ENCODE results near the gene CYP46A1.

Gene CYP46A1

GRCh38 chr14:99768381-99768780 lies 84.3 kb downstream of the CYP46A1 start:
- no peak overlapping the region for H3K4me3 ChIP-seq (ENCODE audit: low read length)
- no peak overlapping the region for H3K27ac ChIP-seq (ENCODE audit: low read length)
- no peaks in the 10 kb centered on the region for H3K27me3 ChIP-seq (ENCODE audit: insufficient read depth, low read length)
- no peaks in the 10 kb centered on the region for H3K9me3 ChIP-seq (ENCODE audit: insufficient read depth, low read depth, low read length)
- H3K4me1 ChIP-seq (ENCODE audit: insufficient read depth, low read length), result peaks cover 8% of the 10 kb centered on the region
- H3K36me3 ChIP-seq (ENCODE audit: insufficient read depth, low read depth, low read length), result no peaks in the 10 kb centered on the region
- H3K9ac ChIP-seq (ENCODE audit: low read depth, low read length), result no peak overlapping the region

GRCh38 chr14:99769123-99769522 lies 85.0 kb downstream of the CYP46A1 start:
- H3K9ac ChIP-seq (ENCODE audit: low read depth, low read length), result no peak overlapping the region
- peaks cover 14% of the 10 kb centered on the region for H3K4me1 ChIP-seq (ENCODE audit: insufficient read depth, low read length)
- H3K36me3 ChIP-seq (ENCODE audit: insufficient read depth, low read depth, low read length), result no peaks in the 10 kb centered on the region
- no peak overlapping the region for H3K27ac ChIP-seq (ENCODE audit: low read length)
- H3K27me3 ChIP-seq (ENCODE audit: insufficient read depth, low read length), result no peaks in the 10 kb centered on the region
- H3K9me3 ChIP-seq (ENCODE audit: insufficient read depth, low read depth, low read length), result no peaks in the 10 kb centered on the region
- H3K4me3 ChIP-seq (ENCODE audit: low read length), result no peak overlapping the region

GRCh38 chr14:99769799-99770198 lies 85.7 kb downstream of the CYP46A1 start:
- Histone ChIP-seq H3K4me1 (ENCODE audit: insufficient read depth, low read length) (peaks cover 21% of the 10 kb centered on the region), H3K9me3 (ENCODE audit: insufficient read depth, low read depth, low read length) (no peaks in the 10 kb centered on the region), H3K36me3 (ENCODE audit: insufficient read depth, low read depth, low read length) (no peaks in the 10 kb centered on the region), H3K27me3 (ENCODE audit: insufficient read depth, low read length) (no peaks in the 10 kb centered on the region), H3K4me3 (ENCODE audit: low read length) (no peak overlapping the region), H3K27ac (ENCODE audit: low read length) (no peak overlapping the region), H3K9ac (ENCODE audit: low read depth, low read length) (no peak overlapping the region)

- H3K9me3 ChIP-seq (ENCODE audit: insufficient read depth, low read depth, low read length), result no peaks in the 10 kb centered on the region
- H3K27ac ChIP-seq (ENCODE audit: low read length), result no peak overlapping the region
- no peaks in the 10 kb centered on the region for H3K36me3 ChIP-seq (ENCODE audit: insufficient read depth, low read depth, low read length)
These were observed 88.5 kb downstream of the CYP46A1 start for GRCh38 chr14:99772371-99773283.

GRCh38 chr14:99773521-99774497 lies 89.7 kb downstream of the CYP46A1 start:
- Histone ChIP-seq H3K9ac (ENCODE audit: low read depth, low read length) (no peak overlapping the region; the same call in 1 of the 2 replicates), H3K4me3 (ENCODE audit: low read length) (no peak overlapping the region), H3K27ac (ENCODE audit: low read length) (no peak overlapping the region), H3K4me1 (ENCODE audit: insufficient read depth, low read length) (peaks cover 22% of the 10 kb centered on the region), H3K9me3 (ENCODE audit: insufficient read depth, low read depth, low read length) (peaks cover 4% of the 10 kb centered on the region; the same call in 1 of the 2 replicates), H3K27me3 (ENCODE audit: insufficient read depth, low read length) (no peaks in the 10 kb centered on the region), H3K36me3 (ENCODE audit: insufficient read depth, low read depth, low read length) (no peaks in the 10 kb centered on the region)

More at GRCh38 chr14:99772371-99773283, 88.5 kb downstream of the CYP46A1 start:
- Histone ChIP-seq H3K4me3 (ENCODE audit: low read length) (no peak overlapping the region), H3K4me1 (ENCODE audit: insufficient read depth, low read length) (peaks cover 26% of the 10 kb centered on the region), H3K9ac (ENCODE audit: low read depth, low read length) (no peak overlapping the region), H3K27me3 (ENCODE audit: insufficient read depth, low read length) (no peaks in the 10 kb centered on the region)

- Histone ChIP-seq H3K27me3 (ENCODE audit: insufficient read depth, low read length) (no peaks in the 10 kb centered on the region), H3K27ac (ENCODE audit: low read length) (no peak overlapping the region), H3K9me3 (ENCODE audit: insufficient read depth, low read depth, low read length) (peaks cover 5% of the 10 kb centered on the region; the same call in 1 of the 2 replicates), H3K4me1 (ENCODE audit: insufficient read depth, low read length) (peaks cover 22% of the 10 kb centered on the region), H3K36me3 (ENCODE audit: insufficient read depth, low read depth, low read length) (no peaks in the 10 kb centered on the region), H3K4me3 (ENCODE audit: low read length) (no peak overlapping the region), H3K9ac (ENCODE audit: low read depth, low read length) (no peak overlapping the region)
These were observed 90.6 kb downstream of the CYP46A1 start for GRCh38 chr14:99774556-99775307.

GRCh38 chr14:99775351-99775750 lies 91.3 kb downstream of the CYP46A1 start:
- peaks cover 22% of the 10 kb centered on the region for H3K4me1 ChIP-seq (ENCODE audit: insufficient read depth, low read length)
- no peak overlapping the region for H3K4me3 ChIP-seq (ENCODE audit: low read length)
- no peak overlapping the region for H3K9ac ChIP-seq (ENCODE audit: low read depth, low read length)
- no peaks in the 10 kb centered on the region for H3K36me3 ChIP-seq (ENCODE audit: insufficient read depth, low read depth, low read length)
- peaks cover 5% of the 10 kb centered on the region; the same call in 1 of the 2 replicates for H3K9me3 ChIP-seq (ENCODE audit: insufficient read depth, low read depth, low read length)
- no peaks in the 10 kb centered on the region for H3K27me3 ChIP-seq (ENCODE audit: insufficient read depth, low read length)
- H3K27ac ChIP-seq (ENCODE audit: low read length), result no peak overlapping the region

Data from iPS-20b (cell line).